ENCODE measurements around the gene XKRX. TPM values are rescaled to one million over a fixed set of nuclear protein-coding genes. Genes with fewer than 3 reads are reported as not detected.

The XKRX gene
- polyA plus RNA-seq, 1 of the 3 experiments (the other 2 are of a cell fraction): not detected

DNA sequence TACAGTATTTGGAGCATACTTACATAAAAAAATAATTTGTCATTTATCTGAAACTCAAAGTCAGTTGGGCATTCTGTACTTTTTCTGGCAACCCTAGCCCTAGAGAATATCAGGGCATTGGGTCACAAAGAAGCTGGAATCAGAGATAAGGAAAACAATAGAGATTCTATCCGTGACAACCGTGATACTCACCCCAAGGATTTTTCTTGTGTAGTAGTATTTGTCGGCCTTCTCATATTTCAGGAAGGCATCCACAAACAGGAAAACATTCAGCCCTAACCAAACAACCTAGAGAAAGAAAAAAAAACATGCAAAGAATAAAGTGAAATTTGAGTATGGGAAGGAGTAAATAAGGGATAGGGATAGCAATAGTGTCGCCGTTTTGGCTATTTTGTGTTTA, 58.2 kb downstream of the XKRX start:
- Histone ChIP-seq H3F3A (replicated peaks; ENCODE audit: insufficient read depth) (no peaks in the 10 kb centered on the region), H3K9me2 (no peaks in the 10 kb centered on the region), H3K79me2 (ENCODE audit: insufficient read depth) (no peaks in the 10 kb centered on the region), H3K36me3 (replicated peaks in 1 of 2; ENCODE audit: control insufficient read depth in 1 of 2, insufficient read depth in 2 of 2, low read length in 1 of 2) (no peaks in the 10 kb centered on the region), H3K4me2 (no peak overlapping the region), H4K20me1 (ENCODE audit: insufficient read depth) (no peaks in the 10 kb centered on the region), H3K4me1 (ENCODE audit: control insufficient read depth in 1 of 2, insufficient read depth in 2 of 2, low read depth in 1 of 2, low read length in 1 of 2) (no peaks in the 10 kb centered on the region), H3K4me3 (ENCODE audit: low read depth in 2 of 2, low read length in 1 of 2) (no peak overlapping the region), H2AFZ (ENCODE audit: low read depth) (no peak overlapping the region), H3K9ac (no peak overlapping the region), H3K27ac (ENCODE audit: low read depth in 2 of 2, low read length in 1 of 2) (no peak overlapping the region), H3K9me3 (no peaks in the 10 kb centered on the region), H3K27me3 (ENCODE audit: insufficient read depth) (peaks cover 14% of the 10 kb centered on the region; the same call in 1 of the 2 replicates)
- CTCF ChIA-PET: interaction anchor here (0.5 kb wide), 1 partner anchor 74 kb away, joined by 3 read pairs; no protein-coding TSS in a partner anchor
- WGBS (ENCODE audit: low lambda C conversion rate): 35% methylated on average over 5 of the region's 5 CpGs
- TF ChIP-seq POLR2AphosphoS5 (IDR thresholded peaks at IDR 0.05; ENCODE audit: low read depth, low read length) (no peak), TAF1 (IDR thresholded peaks at IDR 0.05; ENCODE audit: borderline replicate concordance, low read depth, low read length) (no peak), FOXJ3 (CRISPR knock-in tag; IDR thresholded peaks at IDR 0.05) (no peak)
- DNase-seq: no peak
- POLR2A ChIA-PET: no interaction called here

GRCh38 chrX:100868273-100868672, 60.4 kb downstream of the XKRX start:
- POLR2A ChIA-PET: no interaction called here
- H3K9me3 ChIP-seq: no peaks in the 10 kb centered on the region
- DNase-seq: no peak
- WGBS (ENCODE audit: low lambda C conversion rate): 28% methylated on average over 2 of the region's 2 CpGs
- H3K9me2 ChIP-seq: no peaks in the 10 kb centered on the region
- no peak overlapping the region for H3K4me3 ChIP-seq (ENCODE audit: low read depth in 2 of 2, low read length in 1 of 2)
- H3K36me3 ChIP-seq (replicated peaks in 1 of 2; ENCODE audit: control insufficient read depth in 1 of 2, insufficient read depth in 2 of 2, low read length in 1 of 2): no peaks in the 10 kb centered on the region
- CTCF ChIA-PET: interaction anchor here (1.0 kb wide), 1 partner anchor 20 kb away, joined by 3 read pairs; no protein-coding TSS in a partner anchor
- no peak overlapping the region for H3K4me2 ChIP-seq
- H3F3A ChIP-seq (replicated peaks; ENCODE audit: insufficient read depth): no peaks in the 10 kb centered on the region
- no peak for TF ChIP-seq MAX (IDR thresholded peaks at IDR 0.05; ENCODE audit: low read depth)
- no peak for TF ChIP-seq JUND (IDR thresholded peaks at IDR 0.05)
- no peak for TF ChIP-seq FOSL2 (IDR thresholded peaks at IDR 0.05; ENCODE audit: borderline replicate concordance, low read depth)
- TF ChIP-seq GABPA (IDR thresholded peaks at IDR 0.05; ENCODE audit: low read depth): no peak
- no peak for TF ChIP-seq RAD21 (IDR thresholded peaks at IDR 0.05; ENCODE audit: low read length)
- TF ChIP-seq EP300 (IDR thresholded peaks at IDR 0.05; ENCODE audit: borderline replicate concordance in 1 of 2, low read depth in 1 of 2, low read length in 1 of 2): no peak
- TF ChIP-seq YY1 (IDR thresholded peaks at IDR 0.05; ENCODE audit: low read depth): no peak
- no peak for TF ChIP-seq RXRA (IDR thresholded peaks at IDR 0.05; ENCODE audit: borderline replicate concordance, low read depth)
- TF ChIP-seq NRF1 (IDR thresholded peaks at IDR 0.05; ENCODE audit: low read depth, low read length): no peak
- TF ChIP-seq TCF12 (IDR thresholded peaks at IDR 0.05): no peak
- H3K27me3 ChIP-seq (ENCODE audit: insufficient read depth): peaks cover 5% of the 10 kb centered on the region; the same call in 1 of the 2 replicates
- no peak overlapping the region for H2AFZ ChIP-seq (ENCODE audit: low read depth)
- H3K4me1 ChIP-seq (ENCODE audit: control insufficient read depth in 1 of 2, insufficient read depth in 2 of 2, low read depth in 1 of 2, low read length in 1 of 2): no peaks in the 10 kb centered on the region
- no peaks in the 10 kb centered on the region for H3K79me2 ChIP-seq (ENCODE audit: insufficient read depth)
- no peaks in the 10 kb centered on the region for H4K20me1 ChIP-seq (ENCODE audit: insufficient read depth)
- no peak overlapping the region for H3K9ac ChIP-seq
- H3K27ac ChIP-seq (ENCODE audit: low read depth in 2 of 2, low read length in 1 of 2): no peak overlapping the region

- H3K9ac ChIP-seq: no peak overlapping the region
- H3K4me1 ChIP-seq (ENCODE audit: control insufficient read depth in 1 of 2, insufficient read depth in 2 of 2, low read depth in 1 of 2, low read length in 1 of 2): no peaks in the 10 kb centered on the region
- no peaks in the 10 kb centered on the region for H4K20me1 ChIP-seq (ENCODE audit: insufficient read depth)
- H3K9me2 ChIP-seq: no peaks in the 10 kb centered on the region
- DNase-seq: no peak
- WGBS (ENCODE audit: low lambda C conversion rate): 23% methylated on average over 2 of the region's 2 CpGs
- H3K27me3 ChIP-seq (ENCODE audit: insufficient read depth): no peaks in the 10 kb centered on the region; the same call in 1 of the 2 replicates
- H3K36me3 ChIP-seq (replicated peaks in 1 of 2; ENCODE audit: control insufficient read depth in 1 of 2, insufficient read depth in 2 of 2, low read length in 1 of 2): no peaks in the 10 kb centered on the region
- no peak overlapping the region for H2AFZ ChIP-seq (ENCODE audit: low read depth)
- POLR2A ChIA-PET: no interaction called here
- no peaks in the 10 kb centered on the region for H3F3A ChIP-seq (replicated peaks; ENCODE audit: insufficient read depth)
- no peaks in the 10 kb centered on the region for H3K79me2 ChIP-seq (ENCODE audit: insufficient read depth)
- CTCF ChIA-PET: no interaction called here
- no peak overlapping the region for H3K4me2 ChIP-seq
- H3K4me3 ChIP-seq (ENCODE audit: low read depth in 2 of 2, low read length in 1 of 2): no peak overlapping the region
- no peak overlapping the region for H3K27ac ChIP-seq (ENCODE audit: low read depth in 2 of 2, low read length in 1 of 2)
- H3K9me3 ChIP-seq: no peaks in the 10 kb centered on the region
- no peak for TF ChIP-seq RAD21 (IDR thresholded peaks at IDR 0.05; ENCODE audit: low read length)
- TF ChIP-seq NRF1 (IDR thresholded peaks at IDR 0.05; ENCODE audit: low read depth, low read length): no peak
- no peak for TF ChIP-seq MEF2A (IDR thresholded peaks at IDR 0.05; ENCODE audit: borderline replicate concordance, low read depth)
- no peak for TF ChIP-seq SIN3A (IDR thresholded peaks at IDR 0.05; ENCODE audit: borderline replicate concordance, low read depth, low read length)
- TF ChIP-seq FOSL2 (IDR thresholded peaks at IDR 0.05; ENCODE audit: borderline replicate concordance, low read depth): no peak
- TF ChIP-seq CHD2 (IDR thresholded peaks at IDR 0.05; ENCODE audit: low read length, partially characterized antibody): no peak
- no peak for TF ChIP-seq GABPA (IDR thresholded peaks at IDR 0.05; ENCODE audit: low read depth)
- TF ChIP-seq TCF12 (IDR thresholded peaks at IDR 0.05): no peak
- TF ChIP-seq MXI1 (IDR thresholded peaks at IDR 0.05; ENCODE audit: low read depth, low read length): no peak
- no peak for TF ChIP-seq RXRA (IDR thresholded peaks at IDR 0.05; ENCODE audit: borderline replicate concordance, low read depth)
- TF ChIP-seq, protein P1, sequence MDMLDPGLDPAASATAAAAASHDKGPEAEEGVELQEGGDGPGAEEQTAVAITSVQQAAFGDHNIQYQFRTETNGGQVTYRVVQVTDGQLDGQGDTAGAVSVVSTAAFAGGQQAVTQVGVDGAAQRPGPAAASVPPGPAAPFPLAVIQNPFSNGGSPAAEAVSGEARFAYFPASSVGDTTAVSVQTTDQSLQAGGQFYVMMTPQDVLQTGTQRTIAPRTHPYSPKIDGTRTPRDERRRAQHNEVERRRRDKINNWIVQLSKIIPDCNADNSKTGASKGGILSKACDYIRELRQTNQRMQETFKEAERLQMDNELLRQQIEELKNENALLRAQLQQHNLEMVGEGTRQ (IDR thresholded peaks at IDR 0.05; ENCODE audit: borderline replicate concordance, low read depth, low read length): no peak
- TF ChIP-seq, protein P2, sequence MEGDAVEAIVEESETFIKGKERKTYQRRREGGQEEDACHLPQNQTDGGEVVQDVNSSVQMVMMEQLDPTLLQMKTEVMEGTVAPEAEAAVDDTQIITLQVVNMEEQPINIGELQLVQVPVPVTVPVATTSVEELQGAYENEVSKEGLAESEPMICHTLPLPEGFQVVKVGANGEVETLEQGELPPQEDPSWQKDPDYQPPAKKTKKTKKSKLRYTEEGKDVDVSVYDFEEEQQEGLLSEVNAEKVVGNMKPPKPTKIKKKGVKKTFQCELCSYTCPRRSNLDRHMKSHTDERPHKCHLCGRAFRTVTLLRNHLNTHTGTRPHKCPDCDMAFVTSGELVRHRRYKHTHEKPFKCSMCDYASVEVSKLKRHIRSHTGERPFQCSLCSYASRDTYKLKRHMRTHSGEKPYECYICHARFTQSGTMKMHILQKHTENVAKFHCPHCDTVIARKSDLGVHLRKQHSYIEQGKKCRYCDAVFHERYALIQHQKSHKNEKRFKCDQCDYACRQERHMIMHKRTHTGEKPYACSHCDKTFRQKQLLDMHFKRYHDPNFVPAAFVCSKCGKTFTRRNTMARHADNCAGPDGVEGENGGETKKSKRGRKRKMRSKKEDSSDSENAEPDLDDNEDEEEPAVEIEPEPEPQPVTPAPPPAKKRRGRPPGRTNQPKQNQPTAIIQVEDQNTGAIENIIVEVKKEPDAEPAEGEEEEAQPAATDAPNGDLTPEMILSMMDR (IDR thresholded peaks at IDR 0.05): no peak
- no peak for TF ChIP-seq FOXM1 (IDR thresholded peaks at IDR 0.05; ENCODE audit: low read depth)
Observed at GRCh38 chrX:100864657-100865391, 63.9 kb downstream of the XKRX start.
